ENCODE results near the gene MAF. TPM values are rescaled to one million over a fixed set of nuclear protein-coding genes. Genes with fewer than 3 reads are reported as not detected.

Gene MAF
- total RNA-seq, 1 experiment from 2014 or later, result 0.06 TPM

- no peaks in the 10 kb centered on the region for H3K4me1 ChIP-seq (ENCODE audit: insufficient read depth, low read length, poor library complexity, severe bottlenecking)
- intact Hi-C loops (cut with micrococcal nuclease; ENCODE audit: unreplicated experiment), result no loop called here
- no peaks in the 10 kb centered on the region for H3K27me3 ChIP-seq (replicated peaks; ENCODE audit: insufficient read depth, low read depth, low read length, poor library complexity)
- TF ChIP-seq CTCF (conservative IDR thresholded peaks at IDR 0.05; ENCODE audit: low read depth, low read length), result no peak
- TF ChIP-seq EZH2 (IDR thresholded peaks at IDR 0.05; ENCODE audit: borderline replicate concordance, low read depth, low read length, poor library complexity, severe bottlenecking), result no peak
- ChIA-PET CTCF (no interaction called here), POLR2A (ENCODE audit: low non-redundant PET) (no interaction called here)
- no peak for DNase-seq (ENCODE audit: low spot score)
- no peaks in the 10 kb centered on the region for H3K36me3 ChIP-seq (ENCODE audit: insufficient read depth, low read length, poor library complexity, severe bottlenecking)
- no peaks in the 10 kb centered on the region for H3K9me3 ChIP-seq (ENCODE audit: low read depth, low read length, poor library complexity, severe bottlenecking)
- no TSS peak for BruUV-seq (replicated peaks)
- no peak overlapping the region for H3K4me3 ChIP-seq (ENCODE audit: low read depth, low read length, poor library complexity, severe bottlenecking)
- H3K27ac ChIP-seq (ENCODE audit: low read depth, low read length, poor library complexity, severe bottlenecking), result no peak overlapping the region
These were observed 38.2 kb downstream of the MAF start for GRCh38 chr16:79562166-79562823.

- POLR2A ChIA-PET (ENCODE audit: low non-redundant PET), result no interaction called here
- intact Hi-C loops (cut with micrococcal nuclease; ENCODE audit: unreplicated experiment), result no loop called here
- Histone ChIP-seq H3K4me3 (ENCODE audit: low read depth, low read length, poor library complexity, severe bottlenecking) (no peak overlapping the region), H3K36me3 (ENCODE audit: insufficient read depth, low read length, poor library complexity, severe bottlenecking) (no peaks in the 10 kb centered on the region), H3K27ac (ENCODE audit: low read depth, low read length, poor library complexity, severe bottlenecking) (no peak overlapping the region), H3K27me3 (replicated peaks; ENCODE audit: insufficient read depth, low read depth, low read length, poor library complexity) (no peaks in the 10 kb centered on the region), H3K9me3 (ENCODE audit: low read depth, low read length, poor library complexity, severe bottlenecking) (no peaks in the 10 kb centered on the region), H3K4me1 (ENCODE audit: insufficient read depth, low read length, poor library complexity, severe bottlenecking) (no peaks in the 10 kb centered on the region)
- DNase-seq (ENCODE audit: low spot score), result no peak
- BruUV-seq (replicated peaks), result no TSS peak
- no peak for TF ChIP-seq CTCF (conservative IDR thresholded peaks at IDR 0.05; ENCODE audit: low read depth, low read length)
- no peak for TF ChIP-seq EZH2 (IDR thresholded peaks at IDR 0.05; ENCODE audit: borderline replicate concordance, low read depth, low read length, poor library complexity, severe bottlenecking)
- CTCF ChIA-PET, result no interaction called here
These were observed 38.8 kb downstream of the MAF start for GRCh38 chr16:79561729-79562128.

- no TSS peak for BruUV-seq (replicated peaks)
- Histone ChIP-seq H3K4me1 (ENCODE audit: insufficient read depth, low read length, poor library complexity, severe bottlenecking) (no peaks in the 10 kb centered on the region), H3K27ac (ENCODE audit: low read depth, low read length, poor library complexity, severe bottlenecking) (no peak overlapping the region), H3K27me3 (replicated peaks; ENCODE audit: insufficient read depth, low read depth, low read length, poor library complexity) (no peaks in the 10 kb centered on the region), H3K9me3 (ENCODE audit: low read depth, low read length, poor library complexity, severe bottlenecking) (no peaks in the 10 kb centered on the region), H3K36me3 (ENCODE audit: insufficient read depth, low read length, poor library complexity, severe bottlenecking) (no peaks in the 10 kb centered on the region), H3K4me3 (ENCODE audit: low read depth, low read length, poor library complexity, severe bottlenecking) (no peak overlapping the region)
- TF ChIP-seq CTCF (conservative IDR thresholded peaks at IDR 0.05; ENCODE audit: low read depth, low read length), result no peak
- TF ChIP-seq EZH2 (IDR thresholded peaks at IDR 0.05; ENCODE audit: borderline replicate concordance, low read depth, low read length, poor library complexity, severe bottlenecking), result no peak
- no peak for DNase-seq (ENCODE audit: low spot score)
- POLR2A ChIA-PET (ENCODE audit: low non-redundant PET), result no interaction called here
- intact Hi-C loops (cut with micrococcal nuclease; ENCODE audit: unreplicated experiment), result no loop called here
- CTCF ChIA-PET, result no interaction called here
These were observed 39.6 kb downstream of the MAF start for GRCh38 chr16:79560923-79561322.

Data from A673 (cell line).